ENCODE measurements around the gene RAB44.

The RAB44 gene

GRCh38 chr6:36684447-36684812, 13.2 kb upstream of the RAB44 start:
- no peak for DNase-seq (ENCODE audit: low read depth)
- no peak overlapping the region for H3K4me3 ChIP-seq (ENCODE audit: low read length)
- TF ChIP-seq, protein P1, sequence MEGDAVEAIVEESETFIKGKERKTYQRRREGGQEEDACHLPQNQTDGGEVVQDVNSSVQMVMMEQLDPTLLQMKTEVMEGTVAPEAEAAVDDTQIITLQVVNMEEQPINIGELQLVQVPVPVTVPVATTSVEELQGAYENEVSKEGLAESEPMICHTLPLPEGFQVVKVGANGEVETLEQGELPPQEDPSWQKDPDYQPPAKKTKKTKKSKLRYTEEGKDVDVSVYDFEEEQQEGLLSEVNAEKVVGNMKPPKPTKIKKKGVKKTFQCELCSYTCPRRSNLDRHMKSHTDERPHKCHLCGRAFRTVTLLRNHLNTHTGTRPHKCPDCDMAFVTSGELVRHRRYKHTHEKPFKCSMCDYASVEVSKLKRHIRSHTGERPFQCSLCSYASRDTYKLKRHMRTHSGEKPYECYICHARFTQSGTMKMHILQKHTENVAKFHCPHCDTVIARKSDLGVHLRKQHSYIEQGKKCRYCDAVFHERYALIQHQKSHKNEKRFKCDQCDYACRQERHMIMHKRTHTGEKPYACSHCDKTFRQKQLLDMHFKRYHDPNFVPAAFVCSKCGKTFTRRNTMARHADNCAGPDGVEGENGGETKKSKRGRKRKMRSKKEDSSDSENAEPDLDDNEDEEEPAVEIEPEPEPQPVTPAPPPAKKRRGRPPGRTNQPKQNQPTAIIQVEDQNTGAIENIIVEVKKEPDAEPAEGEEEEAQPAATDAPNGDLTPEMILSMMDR (conservative IDR thresholded peaks at IDR 0.05; ENCODE audit: low read length), result no peak

- H3K4me3 ChIP-seq (ENCODE audit: low read length), result no peak overlapping the region
- TF ChIP-seq, protein P1 (conservative IDR thresholded peaks at IDR 0.05; ENCODE audit: low read length), result no peak
- no peak for DNase-seq (ENCODE audit: low read depth)
These were observed 12.3 kb upstream of the RAB44 start for GRCh38 chr6:36685166-36685924.

- H3K4me3 ChIP-seq (ENCODE audit: low read length), result no peak overlapping the region
- TF ChIP-seq, protein P1 (conservative IDR thresholded peaks at IDR 0.05; ENCODE audit: low read length), result no peak
- no peak for DNase-seq (ENCODE audit: low read depth)
These were observed 11.5 kb upstream of the RAB44 start for GRCh38 chr6:36685926-36686667.

- TF ChIP-seq, protein P1 (conservative IDR thresholded peaks at IDR 0.05; ENCODE audit: low read length), result no peak
- DNase-seq (ENCODE audit: low read depth), result peak; percentile 19
- H3K4me3 ChIP-seq (ENCODE audit: low read length), result no peak overlapping the region
These were observed 10.7 kb upstream of the RAB44 start for GRCh38 chr6:36686668-36687513.

GRCh38 chr6:36688063-36688738, 9.4 kb upstream of the RAB44 start:
- TF ChIP-seq, protein P1 (conservative IDR thresholded peaks at IDR 0.05; ENCODE audit: low read length), result no peak
- DNase-seq (ENCODE audit: low read depth), result peak; percentile 67
- H3K4me3 ChIP-seq (ENCODE audit: low read length), result no peak overlapping the region

DNA sequence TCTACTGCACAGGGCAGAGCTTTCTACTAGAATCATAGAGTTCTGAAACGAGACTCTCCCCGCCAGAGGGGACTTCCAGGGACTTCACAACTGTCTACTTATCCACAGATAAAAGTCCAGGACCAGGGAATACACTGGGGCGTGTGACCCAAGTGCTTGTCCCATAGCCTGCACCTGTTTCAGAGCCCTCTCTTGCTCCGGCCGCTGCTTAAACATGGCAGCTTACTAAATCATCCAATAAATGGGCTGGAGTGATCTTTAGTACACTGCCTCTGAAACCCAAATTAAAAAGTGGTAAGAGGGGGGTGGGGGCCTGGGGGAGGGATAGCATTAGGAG, 8.9 kb upstream of the RAB44 start:
- TF ChIP-seq, protein P1 (conservative IDR thresholded peaks at IDR 0.05; ENCODE audit: low read length), result no peak
- no peak for DNase-seq (ENCODE audit: low read depth)
- no peak overlapping the region for H3K4me3 ChIP-seq (ENCODE audit: low read length)

Data from AG10803 (cell line).